GM19043 (cell line): ENCODE data around the gene SPIC.

Experiments
- ATAC-seq: cut with Tn5 transposase; IDR thresholded peaks from one replicate; pipeline ENCODE4 v1.9.1; 2021; ENCODE audit warnings: low read depth; ENCODE audit not compliant: unreplicated experiment

Gene SPIC

GRCh38 chr12:101521136-101521535 lies 46.0 kb downstream of the SPIC start:
- ATAC-seq, result no peak

- ATAC-seq, result no peak
These were observed 52.5 kb downstream of the SPIC start for GRCh38 chr12:101527682-101528081.

GRCh38 chr12:101536069-101536674 lies 61.0 kb downstream of the SPIC start:
- ATAC-seq, result no peak
